HG02642 (cell line): ENCODE measurements around the gene PFKP.

Experiments
- ATAC-seq: cut with Tn5 transposase; IDR thresholded peaks from one replicate; pipeline ENCODE4 v1.9.1; 2021; ENCODE audit warnings: mild to moderate bottlenecking; ENCODE audit not compliant: unreplicated experiment, poor library complexity

Gene PFKP

GRCh38 chr10:3068201-3068967, 1.0 kb downstream of the PFKP start:
- peak; percentile 43 for ATAC-seq

- peak; percentile 37 for ATAC-seq
These were observed 1.8 kb downstream of the PFKP start for GRCh38 chr10:3068968-3069737.

GRCh38 chr10:3069876-3070275, 2.5 kb downstream of the PFKP start:
- ATAC-seq, result no peak

- ATAC-seq, result no peak
These were observed 4.3 kb downstream of the PFKP start for GRCh38 chr10:3071405-3072198.

DNA sequence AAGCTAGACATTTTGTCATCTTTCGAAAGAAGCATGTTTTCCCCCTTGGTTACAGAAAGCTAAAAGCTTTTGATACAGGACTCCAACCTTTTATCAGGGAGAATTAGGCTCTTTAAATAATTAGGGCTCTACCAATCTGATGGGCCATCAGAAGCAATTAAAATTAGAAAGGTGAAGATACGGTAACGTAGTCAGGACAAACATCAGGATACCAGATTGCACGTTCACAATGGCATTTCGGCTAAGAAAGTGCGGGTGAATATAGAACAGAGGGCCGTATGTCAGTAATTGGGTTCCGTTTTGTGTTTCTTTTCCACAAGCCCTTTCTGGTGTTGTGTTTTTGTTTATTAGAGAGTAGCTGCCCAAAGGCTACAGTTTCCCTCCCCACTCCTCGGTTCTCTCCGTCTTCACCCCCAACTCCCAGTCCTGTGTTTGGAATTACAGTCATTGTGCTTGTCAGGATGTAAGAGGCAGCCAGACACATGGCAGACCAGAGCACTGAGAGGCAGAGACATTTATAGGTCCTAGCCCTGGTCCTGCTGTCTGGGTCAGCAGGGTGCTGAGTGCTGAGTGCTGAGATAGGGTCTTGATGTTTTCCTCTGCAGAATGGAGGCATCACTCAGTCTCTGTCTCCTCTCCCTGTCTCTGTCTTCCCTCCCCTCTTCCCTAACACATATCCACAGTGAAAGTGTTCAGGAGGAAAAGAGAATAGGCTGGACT, 5.5 kb downstream of the PFKP start:
- ATAC-seq, result no peak

- ATAC-seq, result no peak
These were observed 6.9 kb downstream of the PFKP start for GRCh38 chr10:3074145-3074665.

DNA sequence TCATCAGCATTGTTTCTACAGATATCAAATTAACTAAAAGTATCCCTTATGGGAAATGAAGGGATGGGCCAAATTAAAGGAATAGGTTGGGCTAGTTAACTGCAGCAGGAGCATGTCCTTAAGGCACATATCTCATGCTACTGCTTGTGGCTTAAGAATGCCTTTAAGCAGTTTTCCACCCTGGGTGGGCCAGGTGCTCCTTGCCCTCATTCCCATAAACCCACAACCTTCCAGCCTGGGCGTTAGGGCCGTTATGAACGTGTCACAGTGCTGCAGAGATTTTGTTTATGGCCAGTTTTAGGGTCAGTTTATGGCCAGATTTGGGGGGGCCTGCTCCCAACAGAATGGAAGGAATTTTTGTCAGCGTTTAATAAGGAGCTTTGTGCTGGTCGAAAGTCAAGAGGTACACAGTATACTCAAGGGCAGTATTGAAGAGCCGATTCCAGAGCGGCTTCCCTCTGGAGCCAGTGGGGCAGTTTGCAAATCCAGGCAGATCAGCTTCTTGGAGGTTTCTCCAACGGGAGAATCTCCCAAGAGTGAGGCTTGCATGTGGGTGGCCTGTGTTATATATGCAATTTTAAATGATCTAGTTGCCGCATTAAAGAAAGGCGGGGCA, 7.7 kb downstream of the PFKP start:
- no peak for ATAC-seq

GRCh38 chr10:3076138-3076537, 8.8 kb downstream of the PFKP start:
- ATAC-seq, result no peak

DNA sequence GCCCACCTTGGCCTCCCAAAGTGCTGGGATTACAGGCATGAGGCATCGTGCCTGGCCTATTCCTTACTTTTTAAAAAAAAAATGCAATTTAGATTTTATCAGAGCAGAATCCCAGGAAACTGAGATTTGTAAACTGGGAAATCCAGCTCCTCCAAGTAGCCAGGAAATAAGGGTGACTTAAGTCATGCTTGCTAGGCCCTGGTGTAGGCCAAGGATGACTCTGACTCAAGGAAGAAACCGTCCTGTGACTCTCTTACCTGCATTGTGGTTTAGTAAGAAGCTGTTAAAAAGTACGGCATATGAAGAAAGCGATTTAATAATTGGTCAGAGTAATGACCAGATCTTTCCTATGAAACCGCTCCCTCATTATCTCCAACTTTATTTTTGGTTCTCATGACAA, 10.2 kb downstream of the PFKP start:
- ATAC-seq, result no peak

DNA sequence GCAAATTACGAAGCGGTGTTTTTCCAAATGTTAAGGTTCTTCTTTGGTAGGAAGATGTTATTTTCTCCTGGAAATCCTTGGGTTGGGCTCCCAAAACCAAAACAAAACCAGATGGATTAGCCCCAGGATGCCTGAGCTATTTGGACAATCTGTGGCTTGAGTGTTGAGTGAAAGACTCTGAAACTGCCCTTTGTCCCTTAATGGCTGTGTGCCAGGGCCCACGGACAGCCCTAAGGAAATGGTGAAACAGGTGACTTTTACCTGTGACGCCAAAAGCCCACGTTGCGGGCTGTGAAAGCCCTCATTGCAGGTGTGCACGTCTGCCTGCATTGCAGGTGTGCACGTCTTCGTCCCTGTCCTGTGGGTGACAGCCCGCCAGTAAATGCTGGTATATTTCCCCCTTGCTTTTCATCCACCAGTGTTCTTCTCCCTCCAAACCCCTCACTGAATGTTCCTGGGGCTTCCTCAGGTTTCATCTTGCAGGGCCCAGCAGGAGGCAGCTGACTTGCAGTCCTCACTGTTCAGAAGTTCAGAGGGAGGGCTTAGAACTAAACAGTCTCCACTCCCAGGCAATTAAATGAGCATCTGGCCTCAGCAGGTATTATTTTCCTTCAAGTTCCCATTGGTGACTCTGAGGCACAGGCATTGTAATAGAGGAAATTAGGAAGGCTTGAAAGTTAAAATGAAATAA, 10.7 kb downstream of the PFKP start:
- no peak for ATAC-seq

DNA sequence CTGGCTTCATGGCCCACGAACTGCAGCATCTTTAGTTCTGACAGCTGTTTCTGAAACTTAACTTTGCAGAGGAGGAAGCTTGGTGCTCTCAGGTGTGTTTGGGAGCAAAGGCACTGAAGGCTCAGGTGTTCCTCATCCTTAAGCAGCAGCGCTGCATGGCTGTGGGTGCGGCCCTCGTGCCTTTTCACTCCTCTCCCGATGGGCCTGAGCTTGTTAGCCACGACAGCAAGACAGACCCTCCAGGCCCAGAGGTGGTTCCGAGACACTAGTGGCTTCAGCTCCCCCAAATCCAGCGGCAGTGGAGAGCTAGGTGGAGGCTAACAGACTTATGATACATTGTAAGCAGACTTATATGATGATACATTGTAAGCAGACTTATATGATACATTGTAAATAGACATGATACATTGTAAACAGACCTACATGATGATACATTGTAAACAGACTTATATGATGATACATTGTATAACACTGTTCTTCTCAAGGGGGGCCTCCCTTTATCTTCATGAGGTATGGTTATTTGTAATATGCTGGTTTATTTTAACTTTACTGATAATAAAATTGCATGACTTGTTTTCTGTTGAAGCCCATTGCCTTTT, 14.1 kb downstream of the PFKP start:
- no peak for ATAC-seq

GRCh38 chr10:3082290-3082689, 14.9 kb downstream of the PFKP start:
- no peak for ATAC-seq

GRCh38 chr10:3085785-3086567, 18.6 kb downstream of the PFKP start:
- no peak for ATAC-seq

GRCh38 chr10:3090388-3090787, 23.0 kb downstream of the PFKP start:
- no peak for ATAC-seq

DNA sequence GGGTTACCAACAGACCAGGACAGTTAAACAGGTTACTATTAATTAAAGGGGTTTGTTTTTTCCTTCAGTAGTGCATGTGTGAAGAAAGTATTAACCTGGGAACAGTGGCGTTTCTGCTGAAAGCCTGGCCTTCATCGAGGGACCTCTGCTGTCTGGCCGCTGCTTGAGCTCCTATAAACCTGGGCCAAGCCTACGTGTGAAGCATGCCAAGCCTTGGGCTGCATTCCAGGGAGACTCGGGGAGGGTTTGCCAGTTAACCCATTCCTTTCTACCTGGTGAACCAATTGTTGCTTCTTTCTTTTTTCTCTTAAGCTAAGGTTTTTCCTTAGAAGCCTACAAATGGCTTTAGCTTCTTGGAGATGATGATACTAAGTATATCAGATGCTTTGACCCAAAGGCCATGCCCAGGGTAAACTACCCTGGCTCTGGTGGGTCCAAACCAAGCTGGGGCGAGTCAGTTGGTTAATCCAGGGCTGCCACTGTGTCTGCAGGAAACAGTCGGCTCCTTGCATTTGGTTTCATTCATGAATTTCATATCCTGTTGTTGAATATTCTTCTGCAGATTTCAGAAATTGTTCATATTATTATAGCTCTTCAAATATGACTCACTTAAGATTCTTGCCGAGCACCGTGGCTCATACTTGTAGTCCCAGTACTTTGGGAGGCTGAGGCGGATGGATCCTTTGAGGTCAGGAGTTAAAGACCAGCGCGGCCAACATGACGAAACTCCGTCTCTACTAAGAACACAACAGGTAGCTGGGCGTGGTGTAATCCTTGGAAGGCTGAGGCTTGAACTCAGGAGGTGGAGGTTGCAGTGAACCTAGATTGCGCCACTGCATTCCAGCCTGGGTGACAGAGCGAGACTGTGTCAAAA, 23.8 kb downstream of the PFKP start:
- ATAC-seq, result no peak

DNA sequence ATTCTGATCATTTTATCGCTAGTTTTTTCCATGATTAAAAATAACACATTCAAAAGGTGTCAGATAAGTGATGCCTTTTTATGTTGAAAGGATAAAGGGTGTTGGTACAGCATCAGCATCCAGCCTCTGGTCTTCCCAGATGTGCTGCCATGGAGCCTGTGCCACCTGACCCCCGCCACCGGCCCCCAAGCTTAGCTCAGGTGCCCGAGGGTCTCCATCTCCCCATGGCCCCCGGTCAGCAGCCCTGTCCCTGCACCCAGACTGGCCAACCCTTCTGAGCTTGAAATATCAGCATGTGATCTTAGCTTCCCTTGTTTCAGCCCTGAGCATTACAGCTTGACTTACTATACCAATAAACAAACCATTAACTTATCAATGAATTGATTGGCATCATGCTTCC, 24.6 kb downstream of the PFKP start:
- no peak for ATAC-seq

- ATAC-seq, result no peak
These were observed 26.6 kb downstream of the PFKP start for GRCh38 chr10:3093996-3094395.
